Gastrocnemius medialis (tissue), 4 donors: Measurements from ENCODE around the gene TMEM163. TPM values are rescaled to one million over a fixed set of nuclear protein-coding genes. Genes with fewer than 3 reads are reported as not detected.

Source experiments
- ATAC-seq, 2 donors: fragments of 150-250 bp; one replicate each; pipeline ENCODE4 v1.9.1; 2016
- DNase-seq, 2 donors: peaks; one replicate each; pipeline ENCODE4 v3.0.0-alpha.2; 2019
- H3K27ac ChIP-seq, 4 donors: fragments of 200-600 bp; sonication (generic); 1 replicate in 1 of 4; 2 replicates in 3 of 4; pipeline ENCODE4 v1.5.1; 2016 to 2018; ENCODE audit warnings: mild to moderate bottlenecking in 2 of 4, moderate library complexity in 1 of 4
- H3K27me3 ChIP-seq, 3 donors: fragments of 200-600 bp; sonication (generic) in 2 of 3; 1 replicate in 1 of 3; 2 replicates in 2 of 3; pipeline versions ENCODE4 v1.5.1 to v1.6.0; 2016 to 2019; ENCODE audit warnings: mild to moderate bottlenecking in 1 of 3, moderate library complexity in 1 of 3
- H3K36me3 ChIP-seq, 2 donors: fragments of 200-600 bp; sonication (generic) in 1 of 2; one replicate each; pipeline ENCODE4 v1.5.1; 2017 to 2018
- H3K4me1 ChIP-seq, 2 donors: fragments of 200-600 bp; sonication (generic) in 1 of 2; one replicate each; pipeline ENCODE4 v1.5.1; 2016 to 2017; ENCODE audit warnings: mild to moderate bottlenecking in 2 of 2
- H3K4me3 ChIP-seq, 4 donors: fragments of 200-600 bp; sonication (generic) in 3 of 4; 1 replicate in 1 of 4; 2 replicates in 3 of 4; pipeline ENCODE4 v1.5.1; 2016 to 2019; ENCODE audit warnings: mild to moderate bottlenecking in 2 of 4
- H3K9me3 ChIP-seq, 3 donors: fragments of 200-600 bp; sonication (generic) in 2 of 3; 1 replicate in 1 of 3; 2 replicates in 2 of 3; pipeline ENCODE4 v1.5.1; 2016 to 2019
- POLR2A ChIP-seq, 2 donors: fragments of 450-650 bp; IDR thresholded peaks; one replicate each; pipeline ENCODE4 v1.6.1; 2017; ENCODE audit warnings: antibody characterized with exemption in 2 of 2, mild to moderate bottlenecking in 2 of 2, moderate library complexity in 2 of 2
- in situ Hi-C, 4 donors: fragments of 200-750 bp; cut with MboI; loops; one replicate each; pipeline versions ENCODE4 v1.15.0 to v1.8.0; 2017; ENCODE audit warnings: low sequenced_read_pairs in 4 of 4
- intact Hi-C: fragments of 100-400 bp; cut with DNase I; formaldehyde crosslinking; loops from one replicate; pipeline ENCODE4 v1.15.1; 2023; ENCODE audit warnings: low total_unique reads
- total RNA-seq, 4 donors: library from RNA; depleted of rRNA; stranded (reverse); fragments of >200 nt; gene quantifications; one replicate each; pipeline versions ENCODE4 v1.1.0 to v1.2.3, GENCODE V29; 2016
- TF ChIP-seq, protein P1 (sequence below), 5 experiments: fragments of 450-650 bp in 3 of 5; fragments of 200-600 bp in 2 of 5; sonication (generic) in 2 of 5; IDR thresholded peaks in 4 of 5; conservative IDR thresholded peaks in 1 of 5; 1 replicate in 4 of 5; 2 replicates in 1 of 5; pipeline ENCODE4 v1.5.1; 2016 to 2019; ENCODE audit warnings: antibody characterized with exemption in 5 of 5, mild to moderate bottlenecking in 3 of 5, moderate library complexity in 3 of 5

TMEM163 gene
- total RNA-seq, 4 donors from 2014 or later, result not detected

- H3K4me3 ChIP-seq, result no peak overlapping the region
- intact Hi-C loops (loop anchor here (5.0 kb wide), 1 partner anchor 50 kb away; no protein-coding TSS in a partner anchor), in situ Hi-C loops (no loop called here)
- no peaks in the 10 kb centered on the region for H3K27me3 ChIP-seq
- TF ChIP-seq, protein P1, sequence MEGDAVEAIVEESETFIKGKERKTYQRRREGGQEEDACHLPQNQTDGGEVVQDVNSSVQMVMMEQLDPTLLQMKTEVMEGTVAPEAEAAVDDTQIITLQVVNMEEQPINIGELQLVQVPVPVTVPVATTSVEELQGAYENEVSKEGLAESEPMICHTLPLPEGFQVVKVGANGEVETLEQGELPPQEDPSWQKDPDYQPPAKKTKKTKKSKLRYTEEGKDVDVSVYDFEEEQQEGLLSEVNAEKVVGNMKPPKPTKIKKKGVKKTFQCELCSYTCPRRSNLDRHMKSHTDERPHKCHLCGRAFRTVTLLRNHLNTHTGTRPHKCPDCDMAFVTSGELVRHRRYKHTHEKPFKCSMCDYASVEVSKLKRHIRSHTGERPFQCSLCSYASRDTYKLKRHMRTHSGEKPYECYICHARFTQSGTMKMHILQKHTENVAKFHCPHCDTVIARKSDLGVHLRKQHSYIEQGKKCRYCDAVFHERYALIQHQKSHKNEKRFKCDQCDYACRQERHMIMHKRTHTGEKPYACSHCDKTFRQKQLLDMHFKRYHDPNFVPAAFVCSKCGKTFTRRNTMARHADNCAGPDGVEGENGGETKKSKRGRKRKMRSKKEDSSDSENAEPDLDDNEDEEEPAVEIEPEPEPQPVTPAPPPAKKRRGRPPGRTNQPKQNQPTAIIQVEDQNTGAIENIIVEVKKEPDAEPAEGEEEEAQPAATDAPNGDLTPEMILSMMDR (IDR thresholded peaks at IDR 0.05 in 4 of 5, conservative IDR thresholded peaks at IDR 0.05 in 1 of 5), result no peak
- TF ChIP-seq POLR2A (IDR thresholded peaks at IDR 0.05), result no peak
- H3K36me3 ChIP-seq, result no peaks in the 10 kb centered on the region
- H3K4me1 ChIP-seq, result no peaks in the 10 kb centered on the region
- H3K27ac ChIP-seq, result no peak overlapping the region
- DNase-seq (no peak), ATAC-seq (no peak)
- H3K9me3 ChIP-seq, result no peaks in the 10 kb centered on the region
These were observed 51.3 kb downstream of the TMEM163 start for GRCh38 chr2:134667541-134667940.

DNA sequence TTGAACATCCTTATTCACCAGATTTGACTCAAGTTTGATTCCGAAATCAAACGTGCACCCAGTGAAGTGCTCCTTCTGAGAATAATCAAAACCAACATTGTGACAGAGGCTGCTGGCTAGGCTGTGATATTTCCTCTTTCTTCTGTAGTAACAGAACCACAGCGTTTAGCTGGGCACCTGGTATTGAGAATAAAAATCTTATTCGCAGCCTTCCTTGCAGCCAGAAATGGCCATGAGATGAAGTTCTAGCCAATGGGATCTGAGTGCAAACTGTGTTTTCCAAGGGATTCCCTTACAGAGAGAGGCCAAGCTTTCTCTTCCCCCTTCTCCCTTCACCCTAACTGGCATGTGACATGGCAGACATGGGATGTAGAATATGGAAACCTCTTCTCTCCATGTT, 51.7 kb downstream of the TMEM163 start:
- no peak for TF ChIP-seq POLR2A (IDR thresholded peaks at IDR 0.05)
- TF ChIP-seq, protein P1 (IDR thresholded peaks at IDR 0.05 in 4 of 5, conservative IDR thresholded peaks at IDR 0.05 in 1 of 5), result no peak
- ATAC-seq (no peak), DNase-seq (no peak)
- Histone ChIP-seq H3K27ac (no peak overlapping the region), H3K36me3 (no peaks in the 10 kb centered on the region), H3K27me3 (no peaks in the 10 kb centered on the region), H3K4me3 (no peak overlapping the region), H3K4me1 (no peaks in the 10 kb centered on the region), H3K9me3 (no peaks in the 10 kb centered on the region)
- in situ Hi-C loops, result no loop called here
- intact Hi-C loops, result loop anchor here (5.0 kb wide), 1 partner anchor 50 kb away; no protein-coding TSS in a partner anchor

DNA sequence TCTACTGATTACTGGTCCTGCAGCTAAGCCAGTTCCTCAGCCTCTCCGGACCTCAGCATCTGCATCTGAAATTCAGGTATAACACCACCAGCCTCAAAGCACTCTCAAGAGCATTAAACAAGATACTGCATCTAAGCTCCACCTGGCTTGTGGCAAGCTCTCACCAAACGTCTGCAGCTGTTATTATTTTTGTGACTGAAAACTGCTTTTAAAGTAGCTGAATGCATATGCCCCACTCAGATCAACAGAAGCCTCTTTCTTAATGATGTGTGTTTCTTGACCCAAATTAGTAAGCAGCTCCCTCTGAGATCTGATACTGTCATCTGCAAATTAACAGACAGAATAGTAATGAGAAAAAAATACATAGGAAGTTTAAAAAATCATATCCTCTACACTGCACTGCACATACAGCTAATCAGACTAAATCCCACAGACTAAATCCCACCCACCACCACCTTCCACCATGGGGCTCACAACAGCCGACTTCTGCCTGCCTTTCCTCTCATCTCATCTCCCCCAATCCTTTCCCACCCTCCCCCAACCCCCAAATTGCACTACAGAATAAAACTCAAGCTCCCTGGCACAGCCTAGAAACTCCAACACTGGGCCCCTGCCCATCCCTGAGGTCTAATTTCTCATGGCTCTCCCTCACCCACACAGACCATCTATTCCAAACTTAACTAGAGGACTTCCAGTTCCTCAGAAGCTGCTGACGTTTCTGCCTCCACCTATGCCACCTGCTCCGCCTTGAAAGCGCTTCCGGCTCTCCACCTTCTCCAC, 52.9 kb downstream of the TMEM163 start:
- ATAC-seq, result no peak
- no peaks in the 10 kb centered on the region for H3K27me3 ChIP-seq
- DNase-seq, result no peak
- intact Hi-C loops (loop anchor here (5.0 kb wide), 1 partner anchor 49 kb away; no protein-coding TSS in a partner anchor), in situ Hi-C loops (no loop called here)
- H3K36me3 ChIP-seq, result no peaks in the 10 kb centered on the region
- no peaks in the 10 kb centered on the region for H3K9me3 ChIP-seq
- no peak for TF ChIP-seq POLR2A (IDR thresholded peaks at IDR 0.05)
- TF ChIP-seq, protein P1 (IDR thresholded peaks at IDR 0.05 in 4 of 5, conservative IDR thresholded peaks at IDR 0.05 in 1 of 5), result no peak
- H3K4me3 ChIP-seq, result no peak overlapping the region
- no peaks in the 10 kb centered on the region for H3K4me1 ChIP-seq
- H3K27ac ChIP-seq, result no peak overlapping the region

GRCh38 chr2:134663451-134664450, 55.0 kb downstream of the TMEM163 start:
- no peak for ATAC-seq
- Histone ChIP-seq H3K4me3 (no peak overlapping the region), H3K9me3 (no peaks in the 10 kb centered on the region), H3K27ac (no peak overlapping the region), H3K36me3 (no peaks in the 10 kb centered on the region), H3K27me3 (no peaks in the 10 kb centered on the region), H3K4me1 (no peaks in the 10 kb centered on the region)
- no peak for DNase-seq
- in situ Hi-C loops, result no loop called here
- intact Hi-C loops, result no loop called here
- TF ChIP-seq, protein P1 (IDR thresholded peaks at IDR 0.05 in 4 of 5, conservative IDR thresholded peaks at IDR 0.05 in 1 of 5), result no peak
- no peak for TF ChIP-seq POLR2A (IDR thresholded peaks at IDR 0.05)
